ENCODE results near the gene E2F3.

DNA sequence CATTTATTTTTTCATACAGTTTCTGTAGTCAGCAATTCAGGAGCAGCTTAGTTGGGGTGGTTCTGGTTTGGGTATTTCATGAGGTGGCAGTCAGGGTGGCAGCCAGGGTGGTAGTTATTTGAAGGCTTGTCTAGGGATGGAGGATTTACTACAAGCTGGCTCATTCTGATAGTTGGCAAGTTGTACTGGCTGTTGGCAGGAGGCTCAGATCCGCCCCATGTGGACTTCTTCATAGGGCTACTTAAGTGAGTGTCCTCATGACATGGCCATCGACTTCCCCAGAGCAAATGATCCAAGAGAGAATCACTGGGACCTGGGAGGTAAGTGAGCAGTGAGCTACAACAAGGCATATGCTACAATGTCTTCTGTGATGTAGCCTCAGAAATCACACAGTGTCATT is 110.2 kb downstream of the E2F3 start:
- no peak for TF ChIP-seq JUN (CRISPR knock-in tag; IDR thresholded peaks at IDR 0.05)
- TF ChIP-seq ZNF416 (CRISPR knock-in tag; IDR thresholded peaks at IDR 0.05) = no peak
- TF ChIP-seq, protein P1, sequence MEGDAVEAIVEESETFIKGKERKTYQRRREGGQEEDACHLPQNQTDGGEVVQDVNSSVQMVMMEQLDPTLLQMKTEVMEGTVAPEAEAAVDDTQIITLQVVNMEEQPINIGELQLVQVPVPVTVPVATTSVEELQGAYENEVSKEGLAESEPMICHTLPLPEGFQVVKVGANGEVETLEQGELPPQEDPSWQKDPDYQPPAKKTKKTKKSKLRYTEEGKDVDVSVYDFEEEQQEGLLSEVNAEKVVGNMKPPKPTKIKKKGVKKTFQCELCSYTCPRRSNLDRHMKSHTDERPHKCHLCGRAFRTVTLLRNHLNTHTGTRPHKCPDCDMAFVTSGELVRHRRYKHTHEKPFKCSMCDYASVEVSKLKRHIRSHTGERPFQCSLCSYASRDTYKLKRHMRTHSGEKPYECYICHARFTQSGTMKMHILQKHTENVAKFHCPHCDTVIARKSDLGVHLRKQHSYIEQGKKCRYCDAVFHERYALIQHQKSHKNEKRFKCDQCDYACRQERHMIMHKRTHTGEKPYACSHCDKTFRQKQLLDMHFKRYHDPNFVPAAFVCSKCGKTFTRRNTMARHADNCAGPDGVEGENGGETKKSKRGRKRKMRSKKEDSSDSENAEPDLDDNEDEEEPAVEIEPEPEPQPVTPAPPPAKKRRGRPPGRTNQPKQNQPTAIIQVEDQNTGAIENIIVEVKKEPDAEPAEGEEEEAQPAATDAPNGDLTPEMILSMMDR (IDR thresholded peaks at IDR 0.05) = no peak
- TF ChIP-seq SP1 (CRISPR knock-in tag; conservative IDR thresholded peaks at IDR 0.05) = no peak
- TF ChIP-seq, protein P2, sequence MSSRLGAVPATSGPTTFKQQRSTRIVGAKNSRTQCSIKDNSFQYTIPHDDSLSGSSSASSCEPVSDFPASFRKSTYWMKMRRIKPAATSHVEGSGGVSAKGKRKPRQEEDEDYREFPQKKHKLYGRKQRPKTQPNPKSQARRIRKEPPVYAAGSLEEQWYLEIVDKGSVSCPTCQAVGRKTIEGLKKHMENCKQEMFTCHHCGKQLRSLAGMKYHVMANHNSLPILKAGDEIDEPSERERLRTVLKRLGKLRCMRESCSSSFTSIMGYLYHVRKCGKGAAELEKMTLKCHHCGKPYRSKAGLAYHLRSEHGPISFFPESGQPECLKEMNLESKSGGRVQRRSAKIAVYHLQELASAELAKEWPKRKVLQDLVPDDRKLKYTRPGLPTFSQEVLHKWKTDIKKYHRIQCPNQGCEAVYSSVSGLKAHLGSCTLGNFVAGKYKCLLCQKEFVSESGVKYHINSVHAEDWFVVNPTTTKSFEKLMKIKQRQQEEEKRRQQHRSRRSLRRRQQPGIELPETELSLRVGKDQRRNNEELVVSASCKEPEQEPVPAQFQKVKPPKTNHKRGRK (CRISPR knock-in tag; IDR thresholded peaks at IDR 0.05; ENCODE audit: borderline replicate concordance) = no peak
- no peak for TF ChIP-seq NFE2L1 (CRISPR knock-in tag; IDR thresholded peaks at IDR 0.05)
- TF ChIP-seq, protein P3, sequence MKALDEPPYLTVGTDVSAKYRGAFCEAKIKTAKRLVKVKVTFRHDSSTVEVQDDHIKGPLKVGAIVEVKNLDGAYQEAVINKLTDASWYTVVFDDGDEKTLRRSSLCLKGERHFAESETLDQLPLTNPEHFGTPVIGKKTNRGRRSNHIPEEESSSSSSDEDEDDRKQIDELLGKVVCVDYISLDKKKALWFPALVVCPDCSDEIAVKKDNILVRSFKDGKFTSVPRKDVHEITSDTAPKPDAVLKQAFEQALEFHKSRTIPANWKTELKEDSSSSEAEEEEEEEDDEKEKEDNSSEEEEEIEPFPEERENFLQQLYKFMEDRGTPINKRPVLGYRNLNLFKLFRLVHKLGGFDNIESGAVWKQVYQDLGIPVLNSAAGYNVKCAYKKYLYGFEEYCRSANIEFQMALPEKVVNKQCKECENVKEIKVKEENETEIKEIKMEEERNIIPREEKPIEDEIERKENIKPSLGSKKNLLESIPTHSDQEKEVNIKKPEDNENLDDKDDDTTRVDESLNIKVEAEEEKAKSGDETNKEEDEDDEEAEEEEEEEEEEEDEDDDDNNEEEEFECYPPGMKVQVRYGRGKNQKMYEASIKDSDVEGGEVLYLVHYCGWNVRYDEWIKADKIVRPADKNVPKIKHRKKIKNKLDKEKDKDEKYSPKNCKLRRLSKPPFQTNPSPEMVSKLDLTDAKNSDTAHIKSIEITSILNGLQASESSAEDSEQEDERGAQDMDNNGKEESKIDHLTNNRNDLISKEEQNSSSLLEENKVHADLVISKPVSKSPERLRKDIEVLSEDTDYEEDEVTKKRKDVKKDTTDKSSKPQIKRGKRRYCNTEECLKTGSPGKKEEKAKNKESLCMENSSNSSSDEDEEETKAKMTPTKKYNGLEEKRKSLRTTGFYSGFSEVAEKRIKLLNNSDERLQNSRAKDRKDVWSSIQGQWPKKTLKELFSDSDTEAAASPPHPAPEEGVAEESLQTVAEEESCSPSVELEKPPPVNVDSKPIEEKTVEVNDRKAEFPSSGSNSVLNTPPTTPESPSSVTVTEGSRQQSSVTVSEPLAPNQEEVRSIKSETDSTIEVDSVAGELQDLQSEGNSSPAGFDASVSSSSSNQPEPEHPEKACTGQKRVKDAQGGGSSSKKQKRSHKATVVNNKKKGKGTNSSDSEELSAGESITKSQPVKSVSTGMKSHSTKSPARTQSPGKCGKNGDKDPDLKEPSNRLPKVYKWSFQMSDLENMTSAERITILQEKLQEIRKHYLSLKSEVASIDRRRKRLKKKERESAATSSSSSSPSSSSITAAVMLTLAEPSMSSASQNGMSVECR (CRISPR knock-in tag; IDR thresholded peaks at IDR 0.05; ENCODE audit: borderline replicate concordance) = no peak
- TF ChIP-seq, protein P4, sequence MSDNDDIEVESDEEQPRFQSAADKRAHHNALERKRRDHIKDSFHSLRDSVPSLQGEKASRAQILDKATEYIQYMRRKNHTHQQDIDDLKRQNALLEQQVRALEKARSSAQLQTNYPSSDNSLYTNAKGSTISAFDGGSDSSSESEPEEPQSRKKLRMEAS (CRISPR knock-in tag; IDR thresholded peaks at IDR 0.05) = no peak
- TF ChIP-seq KAT7 (CRISPR knock-in tag; IDR thresholded peaks at IDR 0.05; ENCODE audit: borderline replicate concordance) = no peak
- no peak for TF ChIP-seq ETV6 (CRISPR knock-in tag; IDR thresholded peaks at IDR 0.05)

All from WTC11 (cell line).